Neural progenitor cell (in vitro differentiated cells): Measurements from ENCODE around the gene TEX2.

Experiments
- EZH2 ChIP-seq: fragments of 200-600 bp; sonication (generic); IDR thresholded peaks from 2 replicates; pipeline ENCODE4 v1.6.1; 2017; ENCODE audit warnings: antibody characterized with exemption, mild to moderate bottlenecking, moderate library complexity
- TF ChIP-seq, protein P1 (sequence below): fragments of 200-600 bp; sonication (generic); IDR thresholded peaks from 2 replicates; pipeline ENCODE4 v1.5.1; 2017; ENCODE audit warnings: antibody characterized with exemption, mild to moderate bottlenecking

GRCh38 chr17:64148017-64148631, 114.9 kb downstream of the TEX2 start:
- TF ChIP-seq, protein P1, sequence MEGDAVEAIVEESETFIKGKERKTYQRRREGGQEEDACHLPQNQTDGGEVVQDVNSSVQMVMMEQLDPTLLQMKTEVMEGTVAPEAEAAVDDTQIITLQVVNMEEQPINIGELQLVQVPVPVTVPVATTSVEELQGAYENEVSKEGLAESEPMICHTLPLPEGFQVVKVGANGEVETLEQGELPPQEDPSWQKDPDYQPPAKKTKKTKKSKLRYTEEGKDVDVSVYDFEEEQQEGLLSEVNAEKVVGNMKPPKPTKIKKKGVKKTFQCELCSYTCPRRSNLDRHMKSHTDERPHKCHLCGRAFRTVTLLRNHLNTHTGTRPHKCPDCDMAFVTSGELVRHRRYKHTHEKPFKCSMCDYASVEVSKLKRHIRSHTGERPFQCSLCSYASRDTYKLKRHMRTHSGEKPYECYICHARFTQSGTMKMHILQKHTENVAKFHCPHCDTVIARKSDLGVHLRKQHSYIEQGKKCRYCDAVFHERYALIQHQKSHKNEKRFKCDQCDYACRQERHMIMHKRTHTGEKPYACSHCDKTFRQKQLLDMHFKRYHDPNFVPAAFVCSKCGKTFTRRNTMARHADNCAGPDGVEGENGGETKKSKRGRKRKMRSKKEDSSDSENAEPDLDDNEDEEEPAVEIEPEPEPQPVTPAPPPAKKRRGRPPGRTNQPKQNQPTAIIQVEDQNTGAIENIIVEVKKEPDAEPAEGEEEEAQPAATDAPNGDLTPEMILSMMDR: no peak
- no peak for TF ChIP-seq EZH2
